ENCODE data around the gene CAPN12. TPM values are rescaled to one million over a fixed set of nuclear protein-coding genes. Genes with fewer than 3 reads are reported as not detected.
A peak's percentile ranks its signal among the peaks of the same experiment; 100 is the strongest.

The CAPN12 gene
- total RNA-seq, 1 experiment from 2014 or later, result 43.9 TPM

DNA sequence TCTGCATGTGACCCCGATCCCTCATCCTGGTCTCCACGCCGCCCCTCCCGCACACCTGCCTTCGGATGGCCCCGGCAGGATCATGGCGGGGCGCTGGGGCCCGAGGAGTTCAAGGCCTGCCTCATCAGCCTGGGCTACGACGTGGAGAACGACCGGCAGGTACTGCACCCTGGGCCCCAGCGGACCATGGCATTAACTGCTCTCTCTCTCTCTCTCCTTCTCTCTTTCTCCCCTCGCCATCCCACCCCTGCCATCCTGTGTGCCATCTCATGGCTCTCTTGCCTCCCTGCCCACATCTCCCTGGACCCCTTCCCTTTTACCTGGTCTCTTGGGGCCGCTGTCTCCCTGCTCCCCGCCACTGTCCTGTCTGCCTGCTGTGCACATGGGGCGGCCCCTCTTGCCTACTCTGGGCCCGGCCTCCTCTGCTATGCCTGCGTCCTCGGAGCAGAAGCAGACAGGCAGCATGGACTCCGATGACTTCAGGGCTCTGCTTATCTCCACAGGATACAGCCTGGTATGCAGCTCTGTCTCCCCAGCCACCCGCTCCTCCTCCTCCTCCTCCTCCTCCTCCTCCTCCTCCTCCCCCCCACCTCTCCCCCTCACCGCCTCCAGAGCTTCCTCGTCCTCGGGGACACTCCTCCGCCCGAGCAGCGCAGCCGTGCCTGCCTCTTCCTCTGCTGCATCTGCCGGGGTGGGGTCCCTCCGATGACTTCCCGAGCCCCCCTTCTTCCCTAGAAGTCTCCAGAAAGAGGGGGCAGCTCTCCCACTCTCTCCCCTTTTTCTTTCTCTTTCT lies 16.2 kb downstream of the CAPN12 start:
- intact Hi-C loops (cut with micrococcal nuclease; ENCODE audit: unreplicated experiment), result no loop called here
- H2AFZ ChIP-seq, result no peak overlapping the region
- BruUV-seq (replicated peaks), result no TSS peak
- H3K4me3 ChIP-seq, result no peak overlapping the region
- H4K20me1 ChIP-seq (ENCODE audit: insufficient read depth), result peaks cover 5% of the 10 kb centered on the region; the same call in 1 of the 2 replicates
- H3F3A ChIP-seq (ENCODE audit: insufficient read depth, low read depth), result peaks cover 74% of the 10 kb centered on the region
- H3K36me3 ChIP-seq (ENCODE audit: low read depth), result peaks cover 31% of the 10 kb centered on the region; the same call in 1 of the 2 replicates
- ChIA-PET POLR2A (ENCODE audit: unreplicated experiment) (interaction anchor here (0.6 to 0.7 kb wide), 2 partner anchors 80 to 104 kb away, joined by 4 to 10 read pairs; no protein-coding TSS in a partner anchor), CTCF (interaction anchor here (0.7 to 1.0 kb wide), 2 partner anchors 203 to 221 kb away, joined by 3 read pairs; partner anchors contain the start of genes MRPS12 and SARS2)
- H3K9me2 ChIP-seq (ENCODE audit: insufficient read depth), result no peaks in the 10 kb centered on the region
- TF ChIP-seq, protein P1, sequence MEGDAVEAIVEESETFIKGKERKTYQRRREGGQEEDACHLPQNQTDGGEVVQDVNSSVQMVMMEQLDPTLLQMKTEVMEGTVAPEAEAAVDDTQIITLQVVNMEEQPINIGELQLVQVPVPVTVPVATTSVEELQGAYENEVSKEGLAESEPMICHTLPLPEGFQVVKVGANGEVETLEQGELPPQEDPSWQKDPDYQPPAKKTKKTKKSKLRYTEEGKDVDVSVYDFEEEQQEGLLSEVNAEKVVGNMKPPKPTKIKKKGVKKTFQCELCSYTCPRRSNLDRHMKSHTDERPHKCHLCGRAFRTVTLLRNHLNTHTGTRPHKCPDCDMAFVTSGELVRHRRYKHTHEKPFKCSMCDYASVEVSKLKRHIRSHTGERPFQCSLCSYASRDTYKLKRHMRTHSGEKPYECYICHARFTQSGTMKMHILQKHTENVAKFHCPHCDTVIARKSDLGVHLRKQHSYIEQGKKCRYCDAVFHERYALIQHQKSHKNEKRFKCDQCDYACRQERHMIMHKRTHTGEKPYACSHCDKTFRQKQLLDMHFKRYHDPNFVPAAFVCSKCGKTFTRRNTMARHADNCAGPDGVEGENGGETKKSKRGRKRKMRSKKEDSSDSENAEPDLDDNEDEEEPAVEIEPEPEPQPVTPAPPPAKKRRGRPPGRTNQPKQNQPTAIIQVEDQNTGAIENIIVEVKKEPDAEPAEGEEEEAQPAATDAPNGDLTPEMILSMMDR (conservative IDR thresholded peaks at IDR 0.05), result no peak
- no peak for TF ChIP-seq EZH2 (IDR thresholded peaks at IDR 0.05; ENCODE audit: low read depth)
- no peak for DNase-seq
- no peak overlapping the region for H3K27ac ChIP-seq
- H3K27me3 ChIP-seq (ENCODE audit: insufficient read depth, low read depth), result no peaks in the 10 kb centered on the region
- H3K79me2 ChIP-seq (ENCODE audit: low read depth), result no peaks in the 10 kb centered on the region; the same call in 1 of the 2 replicates
- peaks cover 26% of the 10 kb centered on the region for H3K4me1 ChIP-seq (replicated peaks; ENCODE audit: insufficient read depth)
- no peak overlapping the region for H3K4me2 ChIP-seq
- H3K9me3 ChIP-seq (ENCODE audit: insufficient read depth, low read depth), result no peaks in the 10 kb centered on the region

DNA sequence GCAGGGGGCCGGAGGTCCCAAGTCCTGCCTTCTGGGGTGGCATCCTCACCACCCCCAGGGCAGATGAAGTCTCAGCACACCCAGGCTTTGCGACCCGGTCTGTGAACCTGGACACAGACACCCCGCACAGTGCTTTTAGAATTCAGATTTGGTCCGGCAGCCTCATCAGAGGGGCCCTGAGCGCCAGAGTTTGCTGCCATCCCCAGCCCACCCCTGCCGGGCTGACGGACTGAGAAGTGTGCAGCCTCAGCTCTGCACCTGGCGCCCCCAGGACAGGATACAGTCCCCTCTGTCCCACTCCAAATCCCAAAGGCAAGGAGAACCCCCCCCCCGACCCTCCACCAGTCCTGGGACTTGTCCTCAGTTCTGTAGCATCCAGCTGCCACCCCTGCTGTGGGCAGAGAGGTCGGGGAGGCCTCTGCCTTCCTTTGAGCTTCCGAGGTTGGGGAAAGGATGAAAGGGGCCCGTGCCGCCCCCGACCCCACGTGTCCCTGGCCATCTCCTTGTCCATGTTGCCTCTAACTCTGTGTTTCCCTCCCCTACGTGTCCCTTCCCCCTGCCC lies 16.9 kb downstream of the CAPN12 start:
- no peak overlapping the region for H3K27ac ChIP-seq
- H3K4me3 ChIP-seq, result no peak overlapping the region
- H3K27me3 ChIP-seq (ENCODE audit: insufficient read depth, low read depth), result no peaks in the 10 kb centered on the region
- TF ChIP-seq, protein P1 (conservative IDR thresholded peaks at IDR 0.05), result no peak
- no peak for TF ChIP-seq EZH2 (IDR thresholded peaks at IDR 0.05; ENCODE audit: low read depth)
- peaks cover 74% of the 10 kb centered on the region for H3F3A ChIP-seq (ENCODE audit: insufficient read depth, low read depth)
- no TSS peak for BruUV-seq (replicated peaks)
- no peaks in the 10 kb centered on the region for H3K9me2 ChIP-seq (ENCODE audit: insufficient read depth)
- DNase-seq, result no peak
- no peak overlapping the region for H3K4me2 ChIP-seq
- H3K79me2 ChIP-seq (ENCODE audit: low read depth), result no peaks in the 10 kb centered on the region; the same call in 1 of the 2 replicates
- intact Hi-C loops (cut with micrococcal nuclease; ENCODE audit: unreplicated experiment), result no loop called here
- peaks cover 5% of the 10 kb centered on the region; the same call in 1 of the 2 replicates for H4K20me1 ChIP-seq (ENCODE audit: insufficient read depth)
- ChIA-PET CTCF (no interaction called here), POLR2A (ENCODE audit: unreplicated experiment) (no interaction called here)
- no peaks in the 10 kb centered on the region for H3K9me3 ChIP-seq (ENCODE audit: insufficient read depth, low read depth)
- peaks cover 37% of the 10 kb centered on the region for H3K36me3 ChIP-seq (ENCODE audit: low read depth)
- peaks cover 19% of the 10 kb centered on the region for H3K4me1 ChIP-seq (replicated peaks; ENCODE audit: insufficient read depth)
- no peak overlapping the region for H2AFZ ChIP-seq

DNA sequence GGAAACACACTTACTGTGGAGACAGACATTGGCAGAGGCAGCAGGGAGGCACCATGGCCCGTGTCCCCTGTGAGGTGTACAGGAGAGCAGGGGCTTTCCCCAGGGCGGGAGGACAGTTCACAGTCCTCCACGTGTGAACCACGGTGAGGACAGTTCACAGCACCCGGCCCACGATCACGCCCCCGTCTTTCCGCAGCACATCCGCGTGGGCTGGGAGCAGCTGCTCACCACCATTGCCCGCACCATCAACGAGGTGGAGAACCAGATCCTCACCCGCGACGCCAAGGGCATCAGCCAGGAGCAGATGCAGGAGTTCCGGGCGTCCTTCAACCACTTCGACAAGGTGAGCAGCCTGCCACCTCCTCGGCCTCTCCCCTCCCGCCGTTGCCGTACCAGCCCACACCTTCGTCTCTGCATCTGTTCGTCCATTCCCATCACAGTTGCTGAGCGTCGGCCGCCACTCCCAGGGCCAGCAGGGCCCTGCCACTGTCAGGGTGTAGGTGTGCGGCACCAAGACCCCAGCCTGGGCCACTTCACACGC lies 17.4 kb downstream of the CAPN12 start:
- no TSS peak for BruUV-seq (replicated peaks)
- H3K4me3 ChIP-seq, result no peak overlapping the region
- H3K9me2 ChIP-seq (ENCODE audit: insufficient read depth), result no peaks in the 10 kb centered on the region
- no peak overlapping the region for H2AFZ ChIP-seq
- TF ChIP-seq, protein P1 (conservative IDR thresholded peaks at IDR 0.05), result no peak
- no peak for TF ChIP-seq EZH2 (IDR thresholded peaks at IDR 0.05; ENCODE audit: low read depth)
- CTCF ChIA-PET, result no interaction called here
- H3K9me3 ChIP-seq (ENCODE audit: insufficient read depth, low read depth), result no peaks in the 10 kb centered on the region
- H3K79me2 ChIP-seq (ENCODE audit: low read depth), result no peaks in the 10 kb centered on the region; the same call in 1 of the 2 replicates
- H3K27me3 ChIP-seq (ENCODE audit: insufficient read depth, low read depth), result no peaks in the 10 kb centered on the region
- peaks cover 5% of the 10 kb centered on the region; the same call in 1 of the 2 replicates for H4K20me1 ChIP-seq (ENCODE audit: insufficient read depth)
- H3K36me3 ChIP-seq (ENCODE audit: low read depth), result peaks cover 41% of the 10 kb centered on the region
- H3K4me1 ChIP-seq (replicated peaks; ENCODE audit: insufficient read depth), result peaks cover 14% of the 10 kb centered on the region
- POLR2A ChIA-PET (ENCODE audit: unreplicated experiment), result interaction anchor here (0.7 kb wide), 1 partner anchor 21 kb away, joined by 22 read pairs; no protein-coding TSS in a partner anchor
- H3F3A ChIP-seq (ENCODE audit: insufficient read depth, low read depth), result peaks cover 72% of the 10 kb centered on the region
- DNase-seq, result no peak
- peak overlapping the region; percentile 16; the same call in 1 of the 2 replicates for H3K27ac ChIP-seq
- intact Hi-C loops (cut with micrococcal nuclease; ENCODE audit: unreplicated experiment), result no loop called here
- H3K4me2 ChIP-seq, result no peak overlapping the region

All from PC-9 (cell line).